Right atrium auricular region (tissue), 2 donors: ENCODE results near the gene MYBBP1A. TPM values are rescaled to one million over a fixed set of nuclear protein-coding genes. Genes with fewer than 3 reads are reported as not detected.

ENCODE experiments used
- DNase-seq: peaks from one replicate; pipeline ENCODE4 v3.0.0-alpha.2; 2019; ENCODE audit warnings: low spot score
- H3K27ac ChIP-seq, 2 donors: fragments of 200-600 bp; sonication (generic); 1 replicate in 1 of 2; 2 replicates in 1 of 2; pipeline ENCODE4 v1.5.1; 2016 to 2019
- H3K27me3 ChIP-seq, 2 donors: fragments of 200-600 bp; sonication (generic); one replicate each; pipeline versions ENCODE4 v1.5.1 to v1.6.0; 2017 to 2019
- H3K36me3 ChIP-seq: fragments of 200-600 bp; sonication (generic); one replicate; pipeline ENCODE4 v1.5.1; 2016
- H3K4me1 ChIP-seq, 2 donors: fragments of 200-600 bp; sonication (generic); one replicate each; pipeline versions ENCODE4 v1.5.1 to v1.6.0; 2017 to 2019
- H3K4me3 ChIP-seq, 2 donors: fragments of 200-600 bp; sonication (generic); 1 replicate in 1 of 2; 2 replicates in 1 of 2; pipeline ENCODE4 v1.5.1; 2017 to 2019; ENCODE audit warnings: mild to moderate bottlenecking in 1 of 2, moderate library complexity in 1 of 2
- H3K9me3 ChIP-seq, 2 donors: fragments of 200-600 bp; sonication (generic); one replicate each; pipeline ENCODE4 v1.5.1; 2019
- total RNA-seq, 2 donors: library from RNA; depleted of rRNA; stranded (reverse); fragments of >200 nt; gene quantifications; one replicate each; pipeline ENCODE4 v1.1.0, GENCODE V29; 2016
- TF ChIP-seq, protein P1 (sequence below), 2 donors: fragments of 200-600 bp; sonication (generic); IDR thresholded peaks; one replicate each; pipeline ENCODE4 v1.5.1; 2019; ENCODE audit warnings: antibody characterized with exemption in 2 of 2

The MYBBP1A gene
- total RNA-seq, 2 donors from 2014 or later = 19.6 to 25.8 TPM

DNA sequence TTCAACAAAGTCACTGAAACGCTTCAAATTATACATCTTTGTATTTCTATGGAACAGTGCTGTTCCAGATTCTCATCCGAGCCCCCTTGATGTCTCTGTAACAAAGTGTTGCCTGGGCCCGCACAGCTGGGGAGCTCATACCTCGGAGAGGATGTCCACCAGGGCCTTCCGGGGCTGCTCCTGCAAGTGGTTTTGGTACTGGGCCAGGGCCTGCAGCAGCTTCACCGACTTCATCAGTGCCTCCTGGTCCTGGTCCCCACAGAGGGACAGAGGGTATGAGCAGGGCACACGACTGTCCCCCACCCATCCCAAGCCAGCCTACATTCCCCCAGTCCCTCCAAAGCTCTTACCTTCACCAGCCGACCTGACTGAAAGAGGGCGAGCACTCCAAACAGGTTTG lies 1.5 kb downstream of the MYBBP1A start:
- no peak for DNase-seq
- TF ChIP-seq, protein P1, sequence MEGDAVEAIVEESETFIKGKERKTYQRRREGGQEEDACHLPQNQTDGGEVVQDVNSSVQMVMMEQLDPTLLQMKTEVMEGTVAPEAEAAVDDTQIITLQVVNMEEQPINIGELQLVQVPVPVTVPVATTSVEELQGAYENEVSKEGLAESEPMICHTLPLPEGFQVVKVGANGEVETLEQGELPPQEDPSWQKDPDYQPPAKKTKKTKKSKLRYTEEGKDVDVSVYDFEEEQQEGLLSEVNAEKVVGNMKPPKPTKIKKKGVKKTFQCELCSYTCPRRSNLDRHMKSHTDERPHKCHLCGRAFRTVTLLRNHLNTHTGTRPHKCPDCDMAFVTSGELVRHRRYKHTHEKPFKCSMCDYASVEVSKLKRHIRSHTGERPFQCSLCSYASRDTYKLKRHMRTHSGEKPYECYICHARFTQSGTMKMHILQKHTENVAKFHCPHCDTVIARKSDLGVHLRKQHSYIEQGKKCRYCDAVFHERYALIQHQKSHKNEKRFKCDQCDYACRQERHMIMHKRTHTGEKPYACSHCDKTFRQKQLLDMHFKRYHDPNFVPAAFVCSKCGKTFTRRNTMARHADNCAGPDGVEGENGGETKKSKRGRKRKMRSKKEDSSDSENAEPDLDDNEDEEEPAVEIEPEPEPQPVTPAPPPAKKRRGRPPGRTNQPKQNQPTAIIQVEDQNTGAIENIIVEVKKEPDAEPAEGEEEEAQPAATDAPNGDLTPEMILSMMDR (IDR thresholded peaks at IDR 0.05) = no peak
- H3K4me3 ChIP-seq = no peak overlapping the region

DNA sequence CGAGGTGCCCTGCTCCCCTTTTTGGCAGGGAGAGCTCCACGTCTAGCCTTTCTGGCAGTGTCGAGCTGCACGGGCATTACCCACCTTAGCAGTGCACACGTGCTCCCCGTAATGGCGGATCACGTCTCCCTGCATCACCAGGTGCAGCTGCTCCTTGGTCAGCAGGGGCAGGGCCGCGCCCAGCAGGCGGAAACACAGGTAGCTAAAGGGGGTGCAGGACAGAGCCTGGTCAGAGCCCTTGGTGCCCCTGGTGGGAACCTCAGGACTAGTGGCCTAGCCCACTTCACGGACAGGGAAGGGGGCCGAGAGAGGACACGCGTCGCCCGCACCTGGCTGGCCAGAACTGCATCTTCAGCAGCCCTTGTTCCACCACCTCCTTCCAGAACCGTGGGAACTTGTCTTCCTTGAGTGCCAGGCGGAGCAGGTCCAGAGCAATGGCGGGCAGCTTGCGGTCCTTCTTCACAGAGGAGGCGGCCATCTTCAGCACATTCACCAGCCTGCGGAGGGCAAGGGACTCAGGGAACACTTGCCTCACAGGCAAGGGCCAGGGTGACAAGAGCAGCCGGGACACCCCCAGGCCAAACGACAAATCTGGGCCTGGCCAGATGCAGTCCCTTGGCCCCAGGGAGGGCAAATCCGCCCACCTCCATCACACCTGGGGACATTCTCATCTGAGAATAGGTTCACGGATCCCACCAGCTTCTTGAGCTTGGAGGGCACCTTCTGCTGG lies 3.2 kb downstream of the MYBBP1A start:
- Histone ChIP-seq H3K4me3 (no peak overlapping the region), H3K27me3 (no peaks in the 10 kb centered on the region), H3K9me3 (no peaks in the 10 kb centered on the region), H3K4me1 (peaks cover 0 to 22% of the 10 kb centered on the region in 2 donors), H3K36me3 (peaks cover 61% of the 10 kb centered on the region), H3K27ac (no peak overlapping the region)
- DNase-seq = no peak
- TF ChIP-seq, protein P1 (IDR thresholded peaks at IDR 0.05) = no peak

More for the DNA sequence above, 1.5 kb downstream of the MYBBP1A start:
- Histone ChIP-seq H3K27ac (no peak overlapping the region), H3K9me3 (no peaks in the 10 kb centered on the region), H3K36me3 (peaks cover 44% of the 10 kb centered on the region), H3K4me1 (peaks cover 0 to 22% of the 10 kb centered on the region in 2 donors), H3K27me3 (no peaks in the 10 kb centered on the region)

GRCh38 chr17:4551141-4551540 lies 4.0 kb downstream of the MYBBP1A start:
- peaks cover 67% of the 10 kb centered on the region for H3K36me3 ChIP-seq
- DNase-seq = no peak
- H3K27ac ChIP-seq = no peak overlapping the region

GRCh38 chr17:4550534-4551039 lies 4.6 kb downstream of the MYBBP1A start:
- peaks cover 0 to 15% of the 10 kb centered on the region in 2 donors for H3K4me1 ChIP-seq
- H3K27ac ChIP-seq = no peak overlapping the region
- no peaks in the 10 kb centered on the region for H3K27me3 ChIP-seq
- no peak for DNase-seq
- no peak overlapping the region for H3K4me3 ChIP-seq
- TF ChIP-seq, protein P1 (IDR thresholded peaks at IDR 0.05) = no peak
- H3K36me3 ChIP-seq = peaks cover 67% of the 10 kb centered on the region
- H3K9me3 ChIP-seq = no peaks in the 10 kb centered on the region

More at GRCh38 chr17:4551141-4551540, 4.0 kb downstream of the MYBBP1A start:
- TF ChIP-seq, protein P1 (IDR thresholded peaks at IDR 0.05) = no peak
- Histone ChIP-seq H3K4me3 (no peak overlapping the region), H3K4me1 (peaks cover 0 to 20% of the 10 kb centered on the region in 2 donors), H3K9me3 (no peaks in the 10 kb centered on the region), H3K27me3 (no peaks in the 10 kb centered on the region)

DNA sequence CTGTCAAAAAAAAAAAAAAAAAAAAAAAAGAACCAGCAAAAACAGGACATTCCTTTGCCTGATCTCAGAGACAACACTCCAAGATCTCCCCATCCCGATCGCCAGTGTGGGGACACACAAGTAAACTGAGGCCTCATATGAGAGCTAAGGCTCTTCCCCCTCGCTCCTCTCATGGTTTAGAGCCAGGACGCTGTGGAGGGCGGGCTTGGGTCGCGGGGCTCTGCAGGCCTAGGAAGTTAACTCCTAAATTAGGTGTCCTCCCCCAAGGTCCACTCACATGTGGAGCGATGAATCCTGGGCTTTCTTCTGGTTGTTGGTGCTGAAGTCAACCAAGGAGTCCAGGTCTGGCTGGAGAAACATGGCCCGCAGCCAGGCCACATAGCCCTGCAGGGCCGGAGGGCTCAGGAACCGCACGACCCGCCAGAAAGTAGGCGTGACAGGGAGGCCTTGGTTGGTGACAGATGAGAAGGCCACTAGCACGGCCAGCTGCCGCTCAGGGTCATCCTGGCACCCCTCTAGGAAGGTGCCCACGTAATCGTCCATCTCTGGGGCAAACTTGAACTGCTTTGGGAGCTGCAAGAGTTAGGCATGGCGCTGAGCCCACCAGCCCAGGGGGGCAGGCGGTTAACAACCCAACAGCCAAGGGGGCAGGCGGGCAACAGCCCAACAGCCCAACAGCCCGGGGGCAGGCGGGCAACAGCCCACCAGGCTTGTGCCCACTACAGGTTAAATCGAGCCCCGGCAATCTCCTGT lies 5.2 kb downstream of the MYBBP1A start:
- TF ChIP-seq, protein P1 (IDR thresholded peaks at IDR 0.05) = no peak
- no peak overlapping the region for H3K27ac ChIP-seq
- H3K4me3 ChIP-seq = no peak overlapping the region
- no peaks in the 10 kb centered on the region for H3K9me3 ChIP-seq
- no peaks in the 10 kb centered on the region for H3K27me3 ChIP-seq
- DNase-seq = no peak
- H3K36me3 ChIP-seq = peaks cover 68% of the 10 kb centered on the region
- H3K4me1 ChIP-seq = peaks cover 0 to 13% of the 10 kb centered on the region in 2 donors
